Calu3 (cell line): Measurements from ENCODE around the gene SMG9. TPM values are rescaled to one million over a fixed set of nuclear protein-coding genes. Genes with fewer than 3 reads are reported as not detected.

Experiments used
- BruUV-seq: library from RNA; stranded (reverse); fragments of 400-500 nt; replicated peaks from 2 replicates; lab custom pipeline; 2021; lab: Mats Ljungman, UMichigan
- CTCF ChIA-PET: fragments of 300-600 bp; sonication (Branson Sonifier 250); formaldehyde crosslinking; loops from one replicate; lab custom pipeline; 2022; ENCODE audit warnings: antibody characterized with exemption; lab: Charles Lee
- DNase-seq: peaks from one replicate; pipeline ENCODE4 v3.0.0; 2022
- H3K27ac Mint-ChIP-seq: one replicate; pipeline ENCODE4 v1.8.0; 2022; ENCODE audit warnings: mixed read lengths; ENCODE audit not compliant: unreplicated experiment
- H3K27me3 Mint-ChIP-seq: one replicate; pipeline ENCODE4 v1.8.0; 2022; ENCODE audit warnings: mixed read lengths; ENCODE audit not compliant: unreplicated experiment
- H3K36me3 Mint-ChIP-seq: one replicate; pipeline ENCODE4 v1.8.0; 2022; ENCODE audit warnings: mild to moderate bottlenecking, moderate library complexity, mixed read lengths; ENCODE audit not compliant: insufficient read depth, unreplicated experiment
- H3K4me1 Mint-ChIP-seq: one replicate; pipeline ENCODE4 v1.8.0; 2022; ENCODE audit warnings: mild to moderate bottlenecking, low read depth, mixed read lengths; ENCODE audit not compliant: unreplicated experiment
- H3K4me3 Mint-ChIP-seq: one replicate; pipeline ENCODE4 v1.8.0; 2022; ENCODE audit warnings: mild to moderate bottlenecking, low read depth, moderate library complexity, mixed read lengths; ENCODE audit not compliant: unreplicated experiment
- H3K9me3 Mint-ChIP-seq: one replicate; pipeline ENCODE4 v1.8.0; 2022; ENCODE audit warnings: low read depth, mixed read lengths; ENCODE audit not compliant: unreplicated experiment
- intact Hi-C: fragments of 100-400 bp; cut with micrococcal nuclease; formaldehyde crosslinking; loops from one replicate; pipeline ENCODE4 v1.10.0; 2022; ENCODE audit not compliant: unreplicated experiment
- total RNA-seq: library from RNA; stranded (reverse); gene quantifications from 2 replicates; pipeline ENCODE4 v1.2.3, GENCODE V29; 2022
- TF ChIP-seq, protein P1 (sequence below): fragments of 200-600 bp; IDR thresholded peaks from one replicate; pipeline ENCODE4 v1.8.0; 2022; ENCODE audit warnings: antibody characterized with exemption; ENCODE audit not compliant: unreplicated experiment

SMG9 gene
- total RNA-seq, 1 experiment from 2014 or later: 85.5 TPM

DNA sequence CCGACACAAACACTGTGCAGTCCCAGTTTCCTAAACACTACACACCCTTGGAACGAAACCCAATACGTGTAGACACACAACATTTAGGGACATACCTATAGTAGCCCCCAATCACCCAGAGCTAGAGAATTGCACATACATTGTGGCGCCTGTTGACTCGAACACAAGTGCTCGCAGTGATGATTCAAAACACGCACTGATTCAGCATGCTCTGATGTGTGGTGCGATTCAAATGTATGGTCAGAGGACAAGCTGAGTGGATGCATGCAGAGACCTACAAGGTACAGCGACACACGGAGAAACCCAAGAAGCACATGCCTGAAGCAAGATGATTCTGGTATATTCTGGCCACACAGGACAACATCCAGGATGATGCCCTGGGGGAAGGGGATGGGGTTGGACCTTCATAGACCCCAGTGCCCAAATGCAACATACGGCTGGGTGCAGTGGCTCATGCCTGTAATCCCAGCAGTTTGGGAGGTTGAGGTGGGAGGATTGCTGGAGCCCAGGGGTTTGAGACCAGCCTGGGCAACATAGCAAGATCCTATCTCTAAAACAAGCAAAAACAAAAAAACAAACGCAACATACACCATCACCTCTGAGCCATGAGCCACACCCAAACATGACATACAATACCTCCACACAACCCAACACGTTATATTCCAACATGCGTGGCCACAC is 27.0 kb upstream of the SMG9 start:
- CTCF ChIA-PET: interaction anchor here (1.2 to 2.1 kb wide), 2 partner anchors 15 to 17 kb away, joined by 3 to 5 read pairs; no protein-coding TSS in a partner anchor
- no TSS peak for BruUV-seq
- Mint-ChIP-seq H3K27ac (peak overlapping the region; percentile 76), H3K27me3 (no peaks in the 10 kb centered on the region), H3K4me1 (peaks cover 87% of the 10 kb centered on the region), H3K4me3 (peak overlapping the region; percentile 77), H3K36me3 (peaks cover 66% of the 10 kb centered on the region), H3K9me3 (peaks cover 2% of the 10 kb centered on the region)
- DNase-seq: no peak
- TF ChIP-seq, protein P1, sequence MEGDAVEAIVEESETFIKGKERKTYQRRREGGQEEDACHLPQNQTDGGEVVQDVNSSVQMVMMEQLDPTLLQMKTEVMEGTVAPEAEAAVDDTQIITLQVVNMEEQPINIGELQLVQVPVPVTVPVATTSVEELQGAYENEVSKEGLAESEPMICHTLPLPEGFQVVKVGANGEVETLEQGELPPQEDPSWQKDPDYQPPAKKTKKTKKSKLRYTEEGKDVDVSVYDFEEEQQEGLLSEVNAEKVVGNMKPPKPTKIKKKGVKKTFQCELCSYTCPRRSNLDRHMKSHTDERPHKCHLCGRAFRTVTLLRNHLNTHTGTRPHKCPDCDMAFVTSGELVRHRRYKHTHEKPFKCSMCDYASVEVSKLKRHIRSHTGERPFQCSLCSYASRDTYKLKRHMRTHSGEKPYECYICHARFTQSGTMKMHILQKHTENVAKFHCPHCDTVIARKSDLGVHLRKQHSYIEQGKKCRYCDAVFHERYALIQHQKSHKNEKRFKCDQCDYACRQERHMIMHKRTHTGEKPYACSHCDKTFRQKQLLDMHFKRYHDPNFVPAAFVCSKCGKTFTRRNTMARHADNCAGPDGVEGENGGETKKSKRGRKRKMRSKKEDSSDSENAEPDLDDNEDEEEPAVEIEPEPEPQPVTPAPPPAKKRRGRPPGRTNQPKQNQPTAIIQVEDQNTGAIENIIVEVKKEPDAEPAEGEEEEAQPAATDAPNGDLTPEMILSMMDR: no peak
- intact Hi-C loops: no loop called here

DNA sequence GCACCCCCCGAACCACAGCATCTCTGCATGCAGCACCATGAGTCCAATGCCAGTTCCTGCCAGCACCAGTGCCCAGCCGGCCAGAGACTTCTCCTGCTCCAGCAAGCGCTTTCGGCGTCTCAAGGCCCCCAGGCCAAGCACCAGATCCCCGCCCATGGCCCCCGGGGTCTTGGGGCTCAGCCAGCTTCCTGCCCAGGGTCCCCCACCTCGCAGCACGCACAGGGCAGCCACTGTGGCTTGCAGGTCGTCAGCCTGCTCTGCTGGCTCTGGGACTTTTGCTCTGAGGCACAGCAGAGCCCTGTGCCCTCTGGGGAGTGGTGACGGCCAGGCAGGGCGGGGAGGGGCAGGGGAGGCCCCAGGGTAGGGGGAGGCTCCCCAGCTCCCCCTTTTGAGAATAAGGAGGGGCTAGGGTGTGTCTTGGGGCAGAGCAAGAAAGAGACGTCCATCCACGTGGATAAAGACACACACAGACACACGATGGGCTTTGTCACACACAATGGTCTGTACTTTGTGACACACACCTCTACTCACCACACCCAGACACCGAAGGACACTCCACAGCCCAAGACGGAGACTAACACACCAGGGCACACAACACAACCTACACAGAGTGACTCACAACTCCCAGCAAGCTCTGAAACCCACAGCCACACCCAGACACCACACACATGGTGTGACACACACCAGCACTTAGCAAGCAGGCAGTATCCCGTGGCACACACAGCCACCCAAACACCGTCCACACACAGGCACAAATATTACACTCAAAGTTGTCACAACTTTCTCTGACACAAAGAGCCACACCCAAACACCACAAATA is 26.2 kb upstream of the SMG9 start, which contains the start of gene KCNN4:
Gene KCNN4 (minus strand): TSS at position 268 of the 820 bp plus-strand sequence. CDS start 112 bp downstream, at position 156.
- peak within 1 kb of the TSS; percentile 98 for H3K27ac Mint-ChIP-seq
- intact Hi-C loops: no loop called here
- BruUV-seq: no TSS peak
- H3K36me3 Mint-ChIP-seq: peaks cover 73% of the 10 kb centered on the region
- peak within 1 kb of the TSS; percentile 77 for H3K4me3 Mint-ChIP-seq
- H3K27me3 Mint-ChIP-seq: no peaks in the 10 kb centered on the region
- H3K4me1 Mint-ChIP-seq: peaks cover 93% of the 10 kb centered on the region
- peaks cover 2% of the 10 kb centered on the region for H3K9me3 Mint-ChIP-seq
- peak; percentile 79 for DNase-seq
- TF ChIP-seq, protein P1: no peak
- CTCF ChIA-PET: interaction anchor here (0.5 to 2.1 kb wide), 8 partner anchors 14 to 225 kb away, joined by 3 to 5 read pairs (median 3); partner anchors contain the start of gene ZNF45

DNA sequence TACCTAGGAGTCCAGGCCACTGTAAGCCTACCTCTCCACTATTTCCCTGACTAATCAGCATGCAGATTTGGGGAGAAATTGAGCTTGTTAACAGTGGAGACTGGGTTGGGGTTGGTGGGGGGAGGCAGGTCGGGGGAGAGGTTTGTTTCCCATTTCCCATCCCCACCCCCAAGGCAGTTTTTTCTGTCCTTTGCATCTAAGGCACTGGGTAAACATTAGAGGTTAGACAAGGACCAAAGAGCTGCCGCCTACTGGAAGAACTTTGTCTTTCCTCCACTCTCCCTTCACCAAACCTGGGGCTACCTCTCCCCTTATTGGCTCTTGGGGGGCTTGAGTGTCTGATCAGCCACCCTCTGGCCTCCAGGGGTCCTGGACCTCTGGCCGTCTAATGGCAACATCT is 25.1 kb upstream of the SMG9 start:
- H3K4me1 Mint-ChIP-seq: peaks cover 90% of the 10 kb centered on the region
- peaks cover 79% of the 10 kb centered on the region for H3K36me3 Mint-ChIP-seq
- CTCF ChIA-PET: interaction anchor here (1.3 to 3.9 kb wide), 3 partner anchors 10 to 35 kb away, joined by 4 to 27 read pairs (median 7); no protein-coding TSS in a partner anchor
- H3K9me3 Mint-ChIP-seq: peaks cover 2% of the 10 kb centered on the region
- peak overlapping the region; percentile 98 for H3K27ac Mint-ChIP-seq
- BruUV-seq: no TSS peak
- H3K4me3 Mint-ChIP-seq: peak overlapping the region; percentile 77
- no peaks in the 10 kb centered on the region for H3K27me3 Mint-ChIP-seq
- intact Hi-C loops: no loop called here
- peak; percentile 59 for DNase-seq
- TF ChIP-seq, protein P1: peak; percentile 40

DNA sequence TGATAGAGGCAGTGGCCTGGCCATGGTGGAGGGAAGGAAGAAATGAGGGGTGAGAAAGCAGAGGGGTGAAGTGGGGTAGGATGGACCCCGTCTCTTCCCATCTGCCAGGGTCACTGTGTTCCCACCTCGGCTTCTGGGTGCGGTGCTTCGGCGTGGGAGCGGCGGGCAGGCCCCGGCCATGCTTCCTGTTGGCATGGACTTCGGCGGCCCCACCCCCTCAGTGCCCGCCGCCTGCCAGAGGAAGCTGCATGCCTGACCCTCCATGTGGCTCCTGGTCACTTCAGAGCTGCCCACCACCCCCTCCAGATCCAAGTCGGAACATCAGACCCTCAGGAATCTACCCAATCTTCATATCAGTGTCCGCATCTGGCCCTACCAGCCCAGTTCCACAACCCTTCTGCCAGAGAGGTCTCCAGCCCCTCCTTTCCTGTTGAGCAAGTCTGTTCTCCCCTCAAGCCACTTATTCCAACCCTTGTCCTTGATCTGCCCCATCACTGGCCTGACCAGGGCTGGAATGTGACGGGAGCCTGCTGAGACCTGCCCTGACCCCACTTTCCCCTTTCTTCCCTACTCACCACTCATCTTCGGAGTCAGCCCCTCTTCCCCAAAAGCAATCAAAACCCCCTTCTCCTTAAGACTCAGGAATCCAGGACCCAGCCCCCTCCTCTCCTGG is 24.5 kb upstream of the SMG9 start:
- no TSS peak for BruUV-seq
- no peaks in the 10 kb centered on the region for H3K27me3 Mint-ChIP-seq
- peak overlapping the region; percentile 98 for H3K27ac Mint-ChIP-seq
- TF ChIP-seq, protein P1: no peak
- peaks cover 85% of the 10 kb centered on the region for H3K4me1 Mint-ChIP-seq
- peaks cover 79% of the 10 kb centered on the region for H3K36me3 Mint-ChIP-seq
- intact Hi-C loops: no loop called here
- CTCF ChIA-PET: interaction anchor here (0.5 to 3.9 kb wide), 6 partner anchors 9 to 103 kb away, joined by 3 to 27 read pairs (median 4); no protein-coding TSS in a partner anchor
- peaks cover 2% of the 10 kb centered on the region for H3K9me3 Mint-ChIP-seq
- peak; percentile 78 for DNase-seq
- H3K4me3 Mint-ChIP-seq: peak overlapping the region; percentile 77
